Measurements from ENCODE around the gene CEP152. TPM values are rescaled to one million over a fixed set of nuclear protein-coding genes. Genes with fewer than 3 reads are reported as not detected.

Gene CEP152
- total and polyA plus RNA-seq, 4 donors, result 0.30 to 9.7 (median 3.5) TPM

GRCh38 chr15:48805591-48805990, 5.3 kb downstream of the CEP152 start:
- Histone ChIP-seq H3K36me3 (ENCODE audit: control insufficient read depth in 4 of 4, insufficient read depth in 3 of 4, low read depth in 1 of 4, low read length in 3 of 4) (no peaks in the 10 kb centered on the region), H3K9ac (ENCODE audit: low read depth in 1 of 2, low read length in 2 of 2) (no peak overlapping the region)
- WGBS, result 47% methylated on average over 2 of the region's 2 CpGs

GRCh38 chr15:48803877-48804276, 7.0 kb downstream of the CEP152 start:
- H3K36me3 ChIP-seq (ENCODE audit: control insufficient read depth in 4 of 4, insufficient read depth in 3 of 4, low read depth in 1 of 4, low read length in 3 of 4), result no peaks in the 10 kb centered on the region
- peaks cover 0 to 3% (median 1%) of the 10 kb centered on the region in 4 donors for H3K4me1 ChIP-seq (ENCODE audit: control insufficient read depth in 4 of 4, insufficient read depth in 4 of 4, low read length in 3 of 4)
- H3K9ac ChIP-seq (ENCODE audit: low read depth in 1 of 2, low read length in 2 of 2), result no peak overlapping the region
- H3K4me3 ChIP-seq (ENCODE audit: low read depth in 1 of 3, low read length in 3 of 3), result no peak overlapping the region
- DNase-seq (ENCODE audit: low spot score), result no peak
- no peaks in the 10 kb centered on the region for H3K9me3 ChIP-seq (ENCODE audit: control insufficient read depth in 4 of 4, low read length in 3 of 4)
- no peak for TF ChIP-seq HNF4A (conservative IDR thresholded peaks at IDR 0.05)
- no peak for TF ChIP-seq RAD21 (IDR thresholded peaks at IDR 0.05)
- TF ChIP-seq REST (IDR thresholded peaks at IDR 0.05), result no peak
- TF ChIP-seq FOXA2 (IDR thresholded peaks at IDR 0.05), result no peak
- no peak for TF ChIP-seq GABPA (IDR thresholded peaks at IDR 0.05 in 1 of 2, conservative IDR thresholded peaks at IDR 0.05 in 1 of 2)
- no peak for TF ChIP-seq RXRA (IDR thresholded peaks at IDR 0.05)
- no peak for TF ChIP-seq HNF4G (IDR thresholded peaks at IDR 0.05)
- no peak for TF ChIP-seq EGR1 (IDR thresholded peaks at IDR 0.05; ENCODE audit: low read depth in 2 of 2)
- TF ChIP-seq TAF1 (conservative IDR thresholded peaks at IDR 0.05), result no peak
- TF ChIP-seq NR2F2 (IDR thresholded peaks at IDR 0.05), result no peak
- WGBS, result 77% methylated on average over 2 of the region's 2 CpGs
- H3K27ac ChIP-seq (ENCODE audit: low read depth in 1 of 2, low read length in 2 of 2), result no peak overlapping the region
- no peaks in the 10 kb centered on the region for H3K27me3 ChIP-seq (ENCODE audit: control insufficient read depth in 4 of 4, insufficient read depth in 4 of 4, low read length in 3 of 4)

More at GRCh38 chr15:48805591-48805990, 5.3 kb downstream of the CEP152 start:
- no peaks in the 10 kb centered on the region for H3K9me3 ChIP-seq (ENCODE audit: control insufficient read depth in 4 of 4, low read length in 3 of 4)
- H3K27me3 ChIP-seq (ENCODE audit: control insufficient read depth in 4 of 4, insufficient read depth in 4 of 4, low read length in 3 of 4), result no peaks in the 10 kb centered on the region
- peaks cover 3 to 8% (median 6%) of the 10 kb centered on the region in 4 donors for H3K4me1 ChIP-seq (ENCODE audit: control insufficient read depth in 4 of 4, insufficient read depth in 4 of 4, low read length in 3 of 4)
- H3K27ac ChIP-seq (ENCODE audit: low read depth in 1 of 2, low read length in 2 of 2), result no peak overlapping the region
- H3K4me3 ChIP-seq (ENCODE audit: low read depth in 1 of 3, low read length in 3 of 3), result no peak overlapping the region
- no peak for DNase-seq (ENCODE audit: low spot score)
- TF ChIP-seq EGR1 (IDR thresholded peaks at IDR 0.05; ENCODE audit: low read depth in 2 of 2), result no peak

DNA sequence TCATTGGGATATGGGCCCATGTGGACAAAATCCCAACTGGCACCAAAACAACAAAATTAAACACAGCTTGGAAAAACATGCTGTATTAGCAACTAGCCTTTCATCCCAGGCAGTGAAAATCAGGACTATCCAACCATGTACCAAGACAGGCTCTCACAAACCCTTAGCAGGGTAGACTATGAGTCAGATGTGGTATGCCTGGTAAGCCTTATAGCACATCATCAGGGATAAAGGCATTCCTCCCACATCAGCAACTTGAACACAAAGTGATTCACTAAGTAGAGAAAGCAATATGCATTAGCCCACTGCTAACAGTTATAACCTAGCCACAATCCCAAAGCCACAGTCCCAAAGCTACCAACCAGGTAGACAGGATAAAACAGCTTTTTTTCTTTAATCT, 8.0 kb downstream of the CEP152 start:
- Histone ChIP-seq H3K36me3 (ENCODE audit: control insufficient read depth in 4 of 4, insufficient read depth in 3 of 4, low read depth in 1 of 4, low read length in 3 of 4) (no peaks in the 10 kb centered on the region), H3K27ac (ENCODE audit: low read depth in 1 of 2, low read length in 2 of 2) (no peak overlapping the region), H3K9me3 (ENCODE audit: control insufficient read depth in 4 of 4, low read length in 3 of 4) (no peaks in the 10 kb centered on the region), H3K4me1 (ENCODE audit: control insufficient read depth in 4 of 4, insufficient read depth in 4 of 4, low read length in 3 of 4) (peaks cover 0 to 3% (median 1%) of the 10 kb centered on the region in 4 donors), H3K4me3 (ENCODE audit: low read depth in 1 of 3, low read length in 3 of 3) (no peak overlapping the region), H3K9ac (ENCODE audit: low read depth in 1 of 2, low read length in 2 of 2) (no peak overlapping the region), H3K27me3 (ENCODE audit: control insufficient read depth in 4 of 4, insufficient read depth in 4 of 4, low read length in 3 of 4) (no peaks in the 10 kb centered on the region)
- no peak for DNase-seq (ENCODE audit: low spot score)
- TF ChIP-seq NR2F2 (IDR thresholded peaks at IDR 0.05), result no peak
- TF ChIP-seq MAX (IDR thresholded peaks at IDR 0.05), result no peak
- no peak for TF ChIP-seq YY1 (IDR thresholded peaks at IDR 0.05)
- no peak for TF ChIP-seq EGR1 (IDR thresholded peaks at IDR 0.05; ENCODE audit: low read depth in 2 of 2)
- no peak for TF ChIP-seq HNF4G (IDR thresholded peaks at IDR 0.05)
- TF ChIP-seq TAF1 (conservative IDR thresholded peaks at IDR 0.05), result no peak
- TF ChIP-seq REST (IDR thresholded peaks at IDR 0.05), result no peak
- TF ChIP-seq, protein P1, sequence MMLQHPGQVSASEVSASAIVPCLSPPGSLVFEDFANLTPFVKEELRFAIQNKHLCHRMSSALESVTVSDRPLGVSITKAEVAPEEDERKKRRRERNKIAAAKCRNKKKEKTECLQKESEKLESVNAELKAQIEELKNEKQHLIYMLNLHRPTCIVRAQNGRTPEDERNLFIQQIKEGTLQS (IDR thresholded peaks at IDR 0.05), result no peak
- TF ChIP-seq RAD21 (IDR thresholded peaks at IDR 0.05), result no peak
- no peak for TF ChIP-seq SP1 (IDR thresholded peaks at IDR 0.05)
- TF ChIP-seq, protein P2, sequence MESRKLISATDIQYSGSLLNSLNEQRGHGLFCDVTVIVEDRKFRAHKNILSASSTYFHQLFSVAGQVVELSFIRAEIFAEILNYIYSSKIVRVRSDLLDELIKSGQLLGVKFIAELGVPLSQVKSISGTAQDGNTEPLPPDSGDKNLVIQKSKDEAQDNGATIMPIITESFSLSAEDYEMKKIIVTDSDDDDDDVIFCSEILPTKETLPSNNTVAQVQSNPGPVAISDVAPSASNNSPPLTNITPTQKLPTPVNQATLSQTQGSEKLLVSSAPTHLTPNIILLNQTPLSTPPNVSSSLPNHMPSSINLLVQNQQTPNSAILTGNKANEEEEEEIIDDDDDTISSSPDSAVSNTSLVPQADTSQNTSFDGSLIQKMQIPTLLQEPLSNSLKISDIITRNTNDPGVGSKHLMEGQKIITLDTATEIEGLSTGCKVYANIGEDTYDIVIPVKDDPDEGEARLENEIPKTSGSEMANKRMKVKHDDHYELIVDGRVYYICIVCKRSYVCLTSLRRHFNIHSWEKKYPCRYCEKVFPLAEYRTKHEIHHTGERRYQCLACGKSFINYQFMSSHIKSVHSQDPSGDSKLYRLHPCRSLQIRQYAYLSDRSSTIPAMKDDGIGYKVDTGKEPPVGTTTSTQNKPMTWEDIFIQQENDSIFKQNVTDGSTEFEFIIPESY (IDR thresholded peaks at IDR 0.05), result no peak
- TF ChIP-seq RXRA (IDR thresholded peaks at IDR 0.05), result no peak
- TF ChIP-seq FOXA1 (IDR thresholded peaks at IDR 0.05), result no peak
- no peak for TF ChIP-seq GABPA (IDR thresholded peaks at IDR 0.05 in 1 of 2, conservative IDR thresholded peaks at IDR 0.05 in 1 of 2)
